ENCODE results near the gene SNX13. TPM values are rescaled to one million over a fixed set of nuclear protein-coding genes. Genes with fewer than 3 reads are reported as not detected.

The SNX13 gene
- total and polyA plus RNA-seq, 2 experiments from 2014 or later = 7.5 to 42.7 TPM

GRCh38 chr7:17985473-17986239 lies 45.4 kb upstream of the SNX13 start:
- Histone ChIP-seq H3K27me3 (ENCODE audit: insufficient read depth) (no peaks in the 10 kb centered on the region), H3K4me3 (no peak overlapping the region), H2AFZ (no peak overlapping the region), H4K20me1 (replicated peaks; ENCODE audit: insufficient read depth) (no peaks in the 10 kb centered on the region), H3K36me3 (ENCODE audit: insufficient read depth) (no peaks in the 10 kb centered on the region), H3K4me2 (no peak overlapping the region), H3F3A (replicated peaks; ENCODE audit: low read depth) (no peaks in the 10 kb centered on the region), H3K79me2 (replicated peaks; ENCODE audit: insufficient read depth) (no peaks in the 10 kb centered on the region), H3K9me2 (ENCODE audit: insufficient read depth) (no peaks in the 10 kb centered on the region; the same call in 1 of the 2 replicates), H3K27ac (ENCODE audit: low read depth) (no peak overlapping the region), H3K4me1 (ENCODE audit: insufficient read depth) (no peaks in the 10 kb centered on the region)
- peak overlapping the region; percentile 3; the same call in 1 of the 2 replicates for H3K27ac Mint-ChIP-seq
- TF ChIP-seq POLR2AphosphoS5 (IDR thresholded peaks at IDR 0.05; ENCODE audit: low read depth) (no peak), EZH2phosphoT487 (IDR thresholded peaks at IDR 0.05; ENCODE audit: unreplicated experiment) (no peak), NANOG (IDR thresholded peaks at IDR 0.05; ENCODE audit: borderline replicate concordance) (no peak), CTCF (conservative IDR thresholded peaks at IDR 0.05; ENCODE audit: low read depth in 2 of 2) (peak in 1 of 2 experiments; percentile 63; a peak in 2 of 4 replicates), ZNF331 (CRISPR knock-in tag; IDR thresholded peaks at IDR 0.05; ENCODE audit: low read depth) (no peak), CREB1 (CRISPR knock-in tag; IDR thresholded peaks at IDR 0.05; ENCODE audit: low read depth) (no peak), ETS1 (IDR thresholded peaks at IDR 0.05) (no peak)
- ATAC-seq = peak; percentile 65; the same call in 2 of the 3 replicates
- H3K27me3 Mint-ChIP-seq (ENCODE audit: insufficient read depth, low read depth, poor library complexity) = no peaks in the 10 kb centered on the region
- H3K4me3 Mint-ChIP-seq = no peak overlapping the region
- H3K36me3 Mint-ChIP-seq (ENCODE audit: low read depth) = no peaks in the 10 kb centered on the region
- DNase-seq (ENCODE audit: low spot score) = peak; percentile 22
- no peaks in the 10 kb centered on the region for H3K4me1 Mint-ChIP-seq
- H3K9me3 Mint-ChIP-seq = no peaks in the 10 kb centered on the region

- Histone ChIP-seq H3K9me2 (ENCODE audit: insufficient read depth) (no peaks in the 10 kb centered on the region; the same call in 1 of the 2 replicates), H3F3A (replicated peaks; ENCODE audit: low read depth) (no peaks in the 10 kb centered on the region), H3K79me2 (replicated peaks; ENCODE audit: insufficient read depth) (no peaks in the 10 kb centered on the region), H3K4me2 (no peak overlapping the region), H3K4me3 (no peak overlapping the region), H3K4me1 (ENCODE audit: insufficient read depth) (no peaks in the 10 kb centered on the region), H4K20me1 (replicated peaks; ENCODE audit: insufficient read depth) (no peaks in the 10 kb centered on the region), H3K27me3 (ENCODE audit: insufficient read depth) (no peaks in the 10 kb centered on the region), H2AFZ (no peak overlapping the region), H3K36me3 (ENCODE audit: insufficient read depth) (no peaks in the 10 kb centered on the region), H3K27ac (ENCODE audit: low read depth) (no peak overlapping the region)
- ATAC-seq (no peak), DNase-seq (ENCODE audit: low spot score) (no peak)
- Mint-ChIP-seq H3K27ac (no peak overlapping the region), H3K4me3 (no peak overlapping the region), H3K27me3 (ENCODE audit: insufficient read depth, low read depth, poor library complexity) (no peaks in the 10 kb centered on the region), H3K9me3 (no peaks in the 10 kb centered on the region), H3K36me3 (ENCODE audit: low read depth) (no peaks in the 10 kb centered on the region), H3K4me1 (no peaks in the 10 kb centered on the region)
- no peak for TF ChIP-seq ZNF114 (CRISPR knock-in tag; IDR thresholded peaks at IDR 0.05)
- no peak for TF ChIP-seq EZH2phosphoT487 (IDR thresholded peaks at IDR 0.05; ENCODE audit: unreplicated experiment)
- no peak for TF ChIP-seq JUNB (IDR thresholded peaks at IDR 0.05; ENCODE audit: unreplicated experiment)
- TF ChIP-seq REST (IDR thresholded peaks at IDR 0.05; ENCODE audit: unreplicated experiment) = no peak
- TF ChIP-seq STAT1 (IDR thresholded peaks at IDR 0.05; ENCODE audit: unreplicated experiment) = no peak
- TF ChIP-seq ETS1 (IDR thresholded peaks at IDR 0.05) = no peak
- no peak for TF ChIP-seq ZNF331 (CRISPR knock-in tag; IDR thresholded peaks at IDR 0.05; ENCODE audit: low read depth)
- TF ChIP-seq POLR2AphosphoS5 (IDR thresholded peaks at IDR 0.05; ENCODE audit: low read depth) = no peak
- TF ChIP-seq CREB1 (CRISPR knock-in tag; IDR thresholded peaks at IDR 0.05; ENCODE audit: low read depth) = no peak
Observed at GRCh38 chr7:17984288-17984687, 44.0 kb upstream of the SNX13 start.

Data from GM23338 (cell line).